AG09319 (cell line): Measurements from ENCODE around the gene VAC14.
"Not testable (repeated sequence)": the region's sequence is repeated elsewhere in the genome, so short reads cannot be mapped to it uniquely, and the experiment has no call there.

ENCODE experiments used
- DNase-seq: peaks from one replicate; pipeline ENCODE4 v3.0.0-alpha.2; 2010; ENCODE audit warnings: low read depth; ENCODE audit errors: extremely low read depth
- CTCF ChIP-seq: IDR thresholded peaks from 2 replicates; pipeline ENCODE4 v1.5.1; 2011; ENCODE audit warnings: low read depth, mild to moderate bottlenecking, inconsistent platforms, low read length, moderate library complexity

The VAC14 gene

GRCh38 chr16:70678121-70678897, 122.6 kb downstream of the VAC14 start:
- no peak for DNase-seq
- no peak for TF ChIP-seq CTCF

GRCh38 chr16:70677499-70678120, 123.3 kb downstream of the VAC14 start:
- no peak for TF ChIP-seq CTCF
- DNase-seq = no peak

GRCh38 chr16:70676675-70677498, 124.1 kb downstream of the VAC14 start:
- TF ChIP-seq CTCF = no peak

GRCh38 chr16:70675851-70676513, 125.0 kb downstream of the VAC14 start:
- no peak for TF ChIP-seq CTCF
- DNase-seq = no peak

More at GRCh38 chr16:70676675-70677498, 124.1 kb downstream of the VAC14 start:
- no peak for DNase-seq

GRCh38 chr16:70674221-70675014, 126.5 kb downstream of the VAC14 start:
- DNase-seq = no peak
- no peak for TF ChIP-seq CTCF

- not testable (repeated sequence) for DNase-seq
Measured at GRCh38 chr16:70670938-70671337, 130.0 kb downstream of the VAC14 start.

GRCh38 chr16:70670175-70670574, 130.8 kb downstream of the VAC14 start:
- no peak for DNase-seq

More at GRCh38 chr16:70670175-70670574, 130.8 kb downstream of the VAC14 start:
- TF ChIP-seq CTCF = no peak
